Gastroesophageal sphincter (tissue), 4 donors: ENCODE data around the gene DUS3L. TPM values are rescaled to one million over a fixed set of nuclear protein-coding genes. Genes with fewer than 3 reads are reported as not detected.

Experiments used
- ATAC-seq: fragments of 150-250 bp; one replicate; pipeline ENCODE4 v1.9.1; 2016; ENCODE audit warnings: mild to moderate bottlenecking, moderate library complexity
- H3K27ac ChIP-seq, 4 donors: fragments of 200-600 bp; sonication (generic) in 3 of 4; 1 replicate in 3 of 4; 2 replicates in 1 of 4; pipeline ENCODE4 v1.5.1; 2016 to 2019
- H3K27me3 ChIP-seq: fragments of 200-600 bp; sonication (generic); one replicate; pipeline ENCODE4 v1.5.1; 2019
- H3K36me3 ChIP-seq, 2 donors: fragments of 200-600 bp; sonication (generic); one replicate each; pipeline ENCODE4 v1.5.1; 2019; ENCODE audit warnings: control low read depth in 1 of 2
- H3K4me1 ChIP-seq, 3 donors: fragments of 200-600 bp; sonication (generic); 1 replicate in 2 of 3; 2 replicates in 1 of 3; pipeline ENCODE4 v1.5.1; 2016 to 2019; ENCODE audit warnings: control low read depth in 2 of 3
- H3K4me3 ChIP-seq, 2 donors: fragments of 200-600 bp; sonication (generic); one replicate each; pipeline ENCODE4 v1.5.1; 2019; ENCODE audit warnings: mild to moderate bottlenecking in 1 of 2, moderate library complexity in 1 of 2
- H3K9me3 ChIP-seq, 3 donors: fragments of 200-600 bp; sonication (generic); one replicate each; pipeline ENCODE4 v1.5.1; 2017 to 2019; ENCODE audit warnings: control low read depth in 2 of 3
- EP300 ChIP-seq: sonication (generic); formaldehyde crosslinking; IDR thresholded peaks from one replicate; pipeline ENCODE4 v1.6.1; 2017; ENCODE audit warnings: antibody characterized with exemption, mild to moderate bottlenecking
- POLR2A ChIP-seq, 2 donors: fragments of 450-650 bp; IDR thresholded peaks; one replicate each; pipeline ENCODE4 v1.6.1; 2017; ENCODE audit warnings: antibody characterized with exemption in 2 of 2, mild to moderate bottlenecking in 2 of 2, moderate library complexity in 1 of 2
- POLR2AphosphoS5 ChIP-seq: sonication (generic); formaldehyde crosslinking; IDR thresholded peaks from one replicate; pipeline ENCODE4 v1.6.1; 2017; ENCODE audit warnings: antibody characterized with exemption
- WGBS, 2 donors: methylation state at CpG; one replicate each; pipeline ENCODE4 v1.1.5; 2018; ENCODE audit warnings: low coverage in 1 of 2; 5-methylcytosine and 5-hydroxymethylcytosine counted together
- total RNA-seq, 4 donors: library from RNA; depleted of rRNA; stranded (reverse); fragments of >200 nt; gene quantifications; one replicate each; pipeline ENCODE4 v1.1.0, GENCODE V29; 2016
- TF ChIP-seq, protein P1 (sequence below), 4 experiments: fragments of 200-600 bp in 2 of 4; fragments of 450-650 bp in 2 of 4; sonication (generic) in 1 of 4; IDR thresholded peaks; one replicate each; pipeline ENCODE4 v1.5.1; 2017 to 2019; ENCODE audit warnings: antibody characterized with exemption in 4 of 4, mild to moderate bottlenecking in 2 of 4, moderate library complexity in 2 of 4

Gene DUS3L
- total RNA-seq, 4 donors from 2014 or later: 14.1 to 39.4 (median 22.6) TPM

DNA sequence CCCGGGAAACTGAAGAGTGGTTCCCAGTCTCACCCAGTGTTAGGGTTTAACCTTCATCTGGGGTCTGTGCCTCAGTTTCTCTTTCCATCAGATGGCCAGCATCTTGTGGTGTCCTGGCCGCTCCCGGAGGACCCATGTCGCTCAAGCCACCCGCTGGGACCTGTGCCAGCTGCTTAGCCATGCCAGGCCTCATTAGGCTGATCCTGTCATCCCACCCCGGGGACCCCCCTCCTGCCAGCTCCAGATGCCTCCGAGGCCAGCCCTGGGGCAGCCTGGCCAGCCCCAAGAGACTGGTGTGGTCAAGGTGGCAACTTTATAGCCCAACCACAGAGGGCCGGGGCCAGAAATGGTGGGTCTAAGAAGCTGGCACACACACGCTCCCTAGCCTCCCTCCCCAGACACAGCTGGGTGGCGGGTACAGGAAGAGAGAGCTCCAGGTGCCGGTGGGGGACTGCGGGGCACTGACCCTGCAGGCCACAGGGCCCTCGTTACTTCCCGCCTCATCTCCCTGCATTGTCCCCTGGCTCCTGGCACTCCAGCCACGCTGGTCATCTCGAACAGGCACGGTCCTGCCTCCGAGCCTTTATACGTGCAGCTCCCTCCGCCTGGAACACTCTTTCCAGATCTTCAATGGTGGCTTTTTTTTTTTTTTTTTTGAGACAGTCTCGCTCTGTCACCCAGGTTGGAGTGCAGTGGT is 17.3 kb upstream of the DUS3L start:
- no peak for ATAC-seq

GRCh38 chr19:5806905-5807304 is 15.9 kb upstream of the DUS3L start:
- Histone ChIP-seq H3K4me1 (peaks cover 0 to 34% (median 10%) of the 10 kb centered on the region in 3 donors), H3K27me3 (peaks cover 27% of the 10 kb centered on the region), H3K36me3 (peaks cover 0 to 10% of the 10 kb centered on the region in 2 donors), H3K4me3 (no peak overlapping the region), H3K9me3 (no peaks in the 10 kb centered on the region), H3K27ac (peak overlapping the region in 3 of 4 donors; percentile 90 to 96 (median 93))
- WGBS, 2 donors: 87 to 94% methylated on average over 3 to 5 of the region's 5 CpGs
- TF ChIP-seq POLR2AphosphoS5: no peak
- no peak for TF ChIP-seq POLR2A (IDR thresholded peaks at IDR 0.05)
- no peak for TF ChIP-seq EP300
- TF ChIP-seq, protein P1, sequence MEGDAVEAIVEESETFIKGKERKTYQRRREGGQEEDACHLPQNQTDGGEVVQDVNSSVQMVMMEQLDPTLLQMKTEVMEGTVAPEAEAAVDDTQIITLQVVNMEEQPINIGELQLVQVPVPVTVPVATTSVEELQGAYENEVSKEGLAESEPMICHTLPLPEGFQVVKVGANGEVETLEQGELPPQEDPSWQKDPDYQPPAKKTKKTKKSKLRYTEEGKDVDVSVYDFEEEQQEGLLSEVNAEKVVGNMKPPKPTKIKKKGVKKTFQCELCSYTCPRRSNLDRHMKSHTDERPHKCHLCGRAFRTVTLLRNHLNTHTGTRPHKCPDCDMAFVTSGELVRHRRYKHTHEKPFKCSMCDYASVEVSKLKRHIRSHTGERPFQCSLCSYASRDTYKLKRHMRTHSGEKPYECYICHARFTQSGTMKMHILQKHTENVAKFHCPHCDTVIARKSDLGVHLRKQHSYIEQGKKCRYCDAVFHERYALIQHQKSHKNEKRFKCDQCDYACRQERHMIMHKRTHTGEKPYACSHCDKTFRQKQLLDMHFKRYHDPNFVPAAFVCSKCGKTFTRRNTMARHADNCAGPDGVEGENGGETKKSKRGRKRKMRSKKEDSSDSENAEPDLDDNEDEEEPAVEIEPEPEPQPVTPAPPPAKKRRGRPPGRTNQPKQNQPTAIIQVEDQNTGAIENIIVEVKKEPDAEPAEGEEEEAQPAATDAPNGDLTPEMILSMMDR (IDR thresholded peaks at IDR 0.05): no peak
- no peak for ATAC-seq

More for the DNA sequence above, 17.3 kb upstream of the DUS3L start:
- Histone ChIP-seq H3K27me3 (peaks cover 14% of the 10 kb centered on the region), H3K9me3 (no peaks in the 10 kb centered on the region), H3K27ac (no peak overlapping the region), H3K4me1 (peaks cover 0 to 28% (median 10%) of the 10 kb centered on the region in 3 donors), H3K4me3 (no peak overlapping the region), H3K36me3 (peaks cover 0 to 10% of the 10 kb centered on the region in 2 donors)
- TF ChIP-seq POLR2A (IDR thresholded peaks at IDR 0.05) (no peak), EP300 (no peak), POLR2AphosphoS5 (no peak)
- TF ChIP-seq, protein P1 (IDR thresholded peaks at IDR 0.05): no peak
- WGBS, 2 donors: 80 to 82% methylated on average over 1 to 11 of the region's 21 CpGs

- TF ChIP-seq, protein P1 (IDR thresholded peaks at IDR 0.05): no peak
- TF ChIP-seq EP300 (no peak), POLR2AphosphoS5 (no peak), POLR2A (IDR thresholded peaks at IDR 0.05) (no peak)
- peak overlapping the region; percentile 68 to 76 for H3K4me3 ChIP-seq
- peaks cover 0 to 35% (median 10%) of the 10 kb centered on the region in 3 donors for H3K4me1 ChIP-seq
- no peaks in the 10 kb centered on the region for H3K9me3 ChIP-seq
- peaks cover 35% of the 10 kb centered on the region for H3K27me3 ChIP-seq
- H3K36me3 ChIP-seq: peaks cover 0 to 10% of the 10 kb centered on the region in 2 donors
- H3K27ac ChIP-seq: peak overlapping the region; percentile 12 to 96 (median 92)
- ATAC-seq: no peak
- WGBS, 2 donors: 42 to 67% methylated on average over 1 to 4 of the region's 6 CpGs
These were observed 15.1 kb upstream of the DUS3L start for GRCh38 chr19:5806133-5806489.

DNA sequence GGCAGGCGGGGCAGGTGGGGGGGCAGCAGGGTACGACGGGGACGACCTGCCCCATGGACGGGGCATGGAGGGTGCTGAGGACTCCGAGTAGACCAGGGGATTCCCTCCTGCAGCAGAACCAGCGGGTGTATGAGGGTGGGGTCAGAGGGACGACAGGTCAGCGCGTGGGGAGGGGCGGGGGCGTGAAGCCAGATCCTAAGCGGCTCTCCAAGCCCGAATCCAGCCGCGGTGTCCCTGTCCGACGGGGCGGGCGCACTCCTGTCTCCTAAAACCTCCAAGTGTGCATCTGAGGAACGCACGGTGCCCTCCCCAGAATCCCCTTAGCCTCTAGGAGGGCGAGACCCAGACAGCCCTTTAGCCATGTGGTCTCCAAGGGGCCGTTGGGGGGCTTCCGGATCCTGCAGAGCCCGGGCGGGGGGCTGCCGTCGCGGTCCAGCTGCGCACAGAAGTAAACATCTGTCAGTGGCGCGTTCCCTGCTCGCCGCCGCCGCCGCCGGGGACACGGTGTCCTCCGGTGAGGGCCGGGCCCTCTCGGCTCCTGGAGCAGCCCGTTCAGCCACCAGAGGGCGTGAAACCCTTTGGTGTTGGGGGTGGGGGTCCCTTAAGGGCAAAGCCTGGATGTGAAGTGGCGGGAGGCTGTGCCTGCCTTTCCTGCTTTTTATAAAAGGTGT is 14.6 kb upstream of the DUS3L start:
- Histone ChIP-seq H3K27ac (peak overlapping the region; percentile 85 to 96 (median 92)), H3K36me3 (peaks cover 0 to 10% of the 10 kb centered on the region in 2 donors), H3K9me3 (no peaks in the 10 kb centered on the region), H3K4me1 (peaks cover 0 to 35% (median 10%) of the 10 kb centered on the region in 3 donors), H3K27me3 (peaks cover 40% of the 10 kb centered on the region), H3K4me3 (peak overlapping the region; percentile 68 to 76)
- WGBS, 2 donors: no CpG with 5 or more reads among the region's 46 CpGs
- TF ChIP-seq, protein P1 (IDR thresholded peaks at IDR 0.05): peak in 3 of 4 experiments; percentile 89 to 93 (median 90)
- TF ChIP-seq EP300 (no peak), POLR2AphosphoS5 (peak; percentile 75)
- peak; percentile 62 for ATAC-seq
